HG02840 (cell line): Measurements from ENCODE around the gene CTCF.

ENCODE experiments used
- ATAC-seq: cut with Tn5 transposase; IDR thresholded peaks from one replicate; pipeline ENCODE4 v1.9.1; 2021; ENCODE audit warnings: mild to moderate bottlenecking, moderate library complexity, moderate number of reproducible peaks; ENCODE audit not compliant: unreplicated experiment, low FRiP score

The CTCF gene

GRCh38 chr16:67546761-67547422, 15.4 kb upstream of the CTCF start:
- no peak for ATAC-seq

GRCh38 chr16:67547423-67548264, 14.7 kb upstream of the CTCF start:
- no peak for ATAC-seq

GRCh38 chr16:67548265-67549126, 13.8 kb upstream of the CTCF start:
- ATAC-seq: no peak

- ATAC-seq: no peak
Observed at GRCh38 chr16:67549240-67549639, 13.1 kb upstream of the CTCF start.

- no peak for ATAC-seq
Observed at GRCh38 chr16:67549936-67550335, 12.4 kb upstream of the CTCF start.

- ATAC-seq: no peak
Observed at GRCh38 chr16:67551091-67551490, 11.2 kb upstream of the CTCF start.

- no peak for ATAC-seq
Observed at GRCh38 chr16:67551972-67552371, 10.4 kb upstream of the CTCF start.

GRCh38 chr16:67552476-67552875, 9.8 kb upstream of the CTCF start:
- no peak for ATAC-seq

GRCh38 chr16:67555795-67556212, 6.5 kb upstream of the CTCF start:
- ATAC-seq: no peak

- ATAC-seq: no peak
Observed at GRCh38 chr16:67558859-67559258, 3.5 kb upstream of the CTCF start.

- no peak for ATAC-seq
Observed at GRCh38 chr16:67560827-67561342, 1.4 kb upstream of the CTCF start.

- ATAC-seq: no peak
Observed at GRCh38 chr16:67561501-67561823, 864 bp upstream of the CTCF start.

- ATAC-seq: peak; percentile 72
Observed at GRCh38 chr16:67561824-67562525, 351 bp upstream of the CTCF start.

- peak; percentile 18 for ATAC-seq
Observed at GRCh38 chr16:67562918-67563707, 787 bp downstream of the CTCF start.

- no peak for ATAC-seq
Observed at GRCh38 chr16:67563708-67564468, 1.6 kb downstream of the CTCF start.

GRCh38 chr16:67565470-67566100, 3.3 kb downstream of the CTCF start:
- no peak for ATAC-seq

GRCh38 chr16:67571464-67571863, 9.1 kb downstream of the CTCF start:
- ATAC-seq: no peak

- ATAC-seq: no peak
Observed at GRCh38 chr16:67571981-67572431, 9.7 kb downstream of the CTCF start.
